H9 (cell line): ENCODE data around the gene MIS12. TPM values are rescaled to one million over a fixed set of nuclear protein-coding genes. Genes with fewer than 3 reads are reported as not detected.

Experiments used
- DNase-seq: peaks from one replicate; pipeline ENCODE4 v3.0.0-alpha.2; 2017
- H2AFZ ChIP-seq: one replicate; pipeline ENCODE4 v1.6.1; 2013; ENCODE audit warnings: mild to moderate bottlenecking, low read length, control low read depth, moderate library complexity
- H2AK5ac ChIP-seq: 2 replicates; pipeline ENCODE4 v1.6.1; 2013; ENCODE audit warnings: low read length, control low read depth, mixed read lengths; ENCODE audit not compliant: insufficient read length
- H2BK120ac ChIP-seq: one replicate; pipeline ENCODE4 v1.6.1; 2013; ENCODE audit warnings: low read depth, mild to moderate bottlenecking, low read length, control low read depth, inconsistent platforms; ENCODE audit not compliant: poor library complexity, severe bottlenecking
- H2BK12ac ChIP-seq: 2 replicates; pipeline ENCODE4 v1.6.1; 2013; ENCODE audit warnings: low read length, control low read depth, mixed read lengths, low read depth; ENCODE audit not compliant: insufficient read length
- H2BK15ac ChIP-seq: 2 replicates; pipeline ENCODE4 v1.6.1; 2013; ENCODE audit warnings: low read depth, low read length, control low read depth
- H2BK20ac ChIP-seq: one replicate; pipeline ENCODE4 v1.6.1; 2013; ENCODE audit warnings: low read depth, mild to moderate bottlenecking, low read length, control low read depth, inconsistent platforms; ENCODE audit not compliant: poor library complexity, severe bottlenecking
- H2BK5ac ChIP-seq: 2 replicates; pipeline ENCODE4 v1.6.1; 2013; ENCODE audit warnings: low read length, control low read depth, mixed read lengths; ENCODE audit not compliant: insufficient read length
- H3K14ac ChIP-seq: 2 replicates; pipeline ENCODE4 v1.6.1; 2013; ENCODE audit warnings: low read length, control low read depth; ENCODE audit not compliant: insufficient read depth
- H3K18ac ChIP-seq: 2 replicates; pipeline ENCODE4 v1.6.1; 2013; ENCODE audit warnings: low read depth, mild to moderate bottlenecking, mixed read lengths, low read length, control low read depth; ENCODE audit not compliant: insufficient read length
- H3K23ac ChIP-seq: 2 replicates; pipeline ENCODE4 v1.6.1; 2013; ENCODE audit warnings: low read length, control low read depth, mixed read lengths, low read depth; ENCODE audit not compliant: insufficient read length
- H3K23me2 ChIP-seq: 2 replicates; pipeline ENCODE4 v1.6.1; 2013; ENCODE audit warnings: low read depth, mild to moderate bottlenecking, mixed read lengths, low read length, control low read depth; ENCODE audit not compliant: insufficient read length, poor library complexity, severe bottlenecking
- H3K27ac ChIP-seq: 2 replicates; pipeline ENCODE4 v1.5.1; 2013; ENCODE audit warnings: low read length, control low read depth, mixed read lengths, low read depth; ENCODE audit not compliant: insufficient read length
- H3K27me3 ChIP-seq: 2 replicates; pipeline ENCODE4 v1.6.1; 2013; ENCODE audit warnings: low read length, control low read depth, inconsistent platforms; ENCODE audit not compliant: insufficient read depth
- H3K4ac ChIP-seq: 2 replicates; pipeline ENCODE4 v1.6.1; 2013; ENCODE audit warnings: low read depth, mild to moderate bottlenecking, control low read depth, inconsistent platforms, low read length, moderate library complexity
- H3K4me1 ChIP-seq: 2 replicates; pipeline ENCODE4 v1.6.1; 2013; ENCODE audit warnings: low read length, control low read depth, inconsistent platforms; ENCODE audit not compliant: insufficient read depth
- H3K4me2 ChIP-seq: 2 replicates; pipeline ENCODE4 v1.6.1; 2013; ENCODE audit warnings: low read length, control low read depth, mixed read lengths; ENCODE audit not compliant: insufficient read length, insufficient read depth
- H3K56ac ChIP-seq: 2 replicates; pipeline ENCODE4 v1.6.1; 2013; ENCODE audit warnings: low read depth, mild to moderate bottlenecking, mixed read lengths, low read length, control low read depth; ENCODE audit not compliant: insufficient read length
- H3K79me1 ChIP-seq: 2 replicates; pipeline ENCODE4 v1.6.1; 2013; ENCODE audit warnings: low read depth, mild to moderate bottlenecking, moderate library complexity, low read length, control low read depth, inconsistent platforms; ENCODE audit not compliant: insufficient read depth, poor library complexity, severe bottlenecking
- H3K79me2 ChIP-seq: 2 replicates; pipeline ENCODE4 v1.6.1; 2013; ENCODE audit warnings: low read length, control low read depth, inconsistent platforms; ENCODE audit not compliant: insufficient read depth
- H3K9ac ChIP-seq: 2 replicates; pipeline ENCODE4 v1.6.1; 2013; ENCODE audit warnings: low read length, control low read depth, mixed read lengths; ENCODE audit not compliant: insufficient read length; ENCODE audit errors: extremely low read depth
- H3K9me3 ChIP-seq: one replicate; pipeline ENCODE4 v1.6.1; 2013; ENCODE audit warnings: low read depth, low read length, inconsistent platforms; ENCODE audit not compliant: control insufficient read depth
- H3T11ph ChIP-seq: one replicate; pipeline ENCODE4 v1.6.1; 2013; ENCODE audit warnings: mild to moderate bottlenecking, low read length, control low read depth, inconsistent platforms
- H4K20me1 ChIP-seq: one replicate; pipeline ENCODE4 v1.6.1; 2013; ENCODE audit not compliant: control insufficient read depth, insufficient read length, insufficient read depth
- H4K5ac ChIP-seq: 2 replicates; pipeline ENCODE4 v1.6.1; 2013; ENCODE audit warnings: low read depth, mild to moderate bottlenecking, mixed read lengths, low read length, control low read depth; ENCODE audit not compliant: insufficient read length
- H4K8ac ChIP-seq: replicated peaks from 2 replicates; pipeline ENCODE4 v1.6.1; 2013; ENCODE audit warnings: low read length, control low read depth, mixed read lengths, low read depth; ENCODE audit not compliant: insufficient read length
- H4K91ac ChIP-seq: 2 replicates; pipeline ENCODE4 v1.6.1; 2013; ENCODE audit warnings: low read depth, mild to moderate bottlenecking, moderate library complexity, mixed read lengths, low read length, control low read depth; ENCODE audit not compliant: insufficient read length
- H3K27ac Mint-ChIP-seq, 3 experiments: 2 replicates in 2 of 3; 3 replicates in 1 of 3; pipeline ENCODE4 v1.8.0; 2020 to 2021; ENCODE audit warnings: mixed read lengths in 3 of 3, mild to moderate bottlenecking in 1 of 3, moderate library complexity in 1 of 3
- H3K27me3 Mint-ChIP-seq: 2 replicates; pipeline ENCODE4 v1.8.0; 2021; ENCODE audit warnings: low read depth, mild to moderate bottlenecking, moderate library complexity, mixed read lengths
- H3K36me3 Mint-ChIP-seq, 3 experiments: 2 replicates in 2 of 3; 3 replicates in 1 of 3; pipeline ENCODE4 v1.8.0; 2020 to 2021; ENCODE audit warnings: low read depth in 3 of 3, mixed read lengths in 3 of 3; ENCODE audit not compliant: insufficient read depth in 1 of 3
- H3K4me1 Mint-ChIP-seq, 2 experiments: 2 replicates each; pipeline ENCODE4 v1.8.0; 2020; ENCODE audit warnings: mixed read lengths in 2 of 2
- H3K4me3 Mint-ChIP-seq, 2 experiments: 2 replicates in 1 of 2; 3 replicates in 1 of 2; pipeline ENCODE4 v1.8.0; 2020 to 2021; ENCODE audit warnings: mild to moderate bottlenecking in 2 of 2, mixed read lengths in 2 of 2, moderate library complexity in 1 of 2
- H3K9me3 Mint-ChIP-seq, 2 experiments: 2 replicates in 1 of 2; 3 replicates in 1 of 2; pipeline ENCODE4 v1.8.0; 2020; ENCODE audit warnings: mild to moderate bottlenecking in 2 of 2, mixed read lengths in 2 of 2, moderate library complexity in 1 of 2
- CTCF ChIP-seq: fragments of 200-600 bp; sonication (generic); conservative IDR thresholded peaks from 3 replicates; pipeline ENCODE4 v1.8.0; 2021; ENCODE audit warnings: antibody characterized with exemption, mild to moderate bottlenecking
- WGBS: extraction: QIAGEN DNeasy Blood & Tissue Kit; methylation state at CpG from one replicate; pipeline ENCODE4 v1.1.7; 2013; ENCODE audit warnings: missing lambda C conversion rate, low lambda C conversion rate, mixed read lengths; ENCODE audit not compliant: insufficient read length; ENCODE audit errors: extremely low coverage; 5-methylcytosine and 5-hydroxymethylcytosine counted together
- total RNA-seq: library from RNA; stranded (reverse); gene quantifications from 2 replicates; pipeline ENCODE4 v1.2.1, GENCODE V29; 2021

The MIS12 gene
- total RNA-seq, 1 experiment from 2014 or later = 30.7 TPM

- Histone ChIP-seq H4K8ac (no peak overlapping the region), H3K9me3 (no peaks in the 10 kb centered on the region), H2BK15ac (no peak overlapping the region), H4K5ac (no peak overlapping the region), H3K4ac (no peak overlapping the region), H2BK120ac (no peak overlapping the region), H3K79me2 (no peaks in the 10 kb centered on the region), H3K27me3 (no peaks in the 10 kb centered on the region), H3K27ac (no peak overlapping the region), H3K18ac (no peak overlapping the region), H3K79me1 (no peaks in the 10 kb centered on the region), H2BK12ac (no peak overlapping the region), H3K56ac (no peak overlapping the region), H2BK20ac (no peak overlapping the region), H3K23me2 (no peaks in the 10 kb centered on the region), H3K9ac (no peak overlapping the region), H2AK5ac (no peak overlapping the region), H4K91ac (no peak overlapping the region), H3K14ac (no peak overlapping the region), H3K4me1 (no peaks in the 10 kb centered on the region), H3K23ac (no peak overlapping the region), H3K4me2 (no peak overlapping the region), H3T11ph (no peak overlapping the region), H4K20me1 (no peaks in the 10 kb centered on the region), H2AFZ (no peak overlapping the region), H2BK5ac (no peak overlapping the region)
- no CpG with 5 or more reads among the region's 2 CpGs for WGBS
- Mint-ChIP-seq H3K4me3 (no peak overlapping the region), H3K27me3 (peaks cover 8% of the 10 kb centered on the region), H3K9me3 (no peaks in the 10 kb centered on the region; a peak in 1 of 5 replicates), H3K36me3 (no peaks in the 10 kb centered on the region), H3K4me1 (no peaks in the 10 kb centered on the region), H3K27ac (no peak overlapping the region)
- DNase-seq = no peak
- no peak for TF ChIP-seq CTCF
Measured at GRCh38 chr17:5535436-5535835, 49.1 kb downstream of the MIS12 start.
